DND-41 (cell line): ENCODE results near the gene TAF13.

ENCODE experiments used
- EZH2 ChIP-seq: IDR thresholded peaks from 3 replicates; pipeline ENCODE4 v1.6.1; 2012; ENCODE audit warnings: borderline replicate concordance, low read depth, mild to moderate bottlenecking, moderate library complexity, low read length, inconsistent platforms; ENCODE audit not compliant: severe bottlenecking
- TF ChIP-seq, protein P1 (sequence below): IDR thresholded peaks from 2 replicates; pipeline ENCODE4 v1.5.1; 2012; ENCODE audit warnings: borderline replicate concordance, low read length, moderate library complexity, mild to moderate bottlenecking; ENCODE audit not compliant: poor library complexity, severe bottlenecking; ENCODE audit errors: extremely low read depth

DNA sequence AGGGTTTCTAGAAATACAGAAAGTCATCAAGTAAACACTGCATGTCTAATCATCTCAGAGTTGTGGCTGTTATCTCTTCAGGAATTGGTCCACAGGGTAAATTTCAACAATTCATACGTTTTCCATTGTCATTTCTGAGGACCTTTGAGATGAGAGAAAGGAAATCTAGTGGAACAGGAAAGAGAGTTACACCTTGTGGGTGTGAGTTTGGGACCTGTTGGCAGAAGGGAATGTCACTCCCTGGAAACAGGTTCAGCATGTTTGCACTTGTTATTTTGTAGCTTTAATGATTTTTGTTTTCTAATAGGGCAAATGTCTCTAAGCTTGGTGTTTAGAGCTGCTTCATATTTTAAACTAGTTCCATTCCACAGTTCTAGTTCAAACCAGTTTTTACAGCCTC, 20.3 kb upstream of the TAF13 start:
- TF ChIP-seq, protein P1, sequence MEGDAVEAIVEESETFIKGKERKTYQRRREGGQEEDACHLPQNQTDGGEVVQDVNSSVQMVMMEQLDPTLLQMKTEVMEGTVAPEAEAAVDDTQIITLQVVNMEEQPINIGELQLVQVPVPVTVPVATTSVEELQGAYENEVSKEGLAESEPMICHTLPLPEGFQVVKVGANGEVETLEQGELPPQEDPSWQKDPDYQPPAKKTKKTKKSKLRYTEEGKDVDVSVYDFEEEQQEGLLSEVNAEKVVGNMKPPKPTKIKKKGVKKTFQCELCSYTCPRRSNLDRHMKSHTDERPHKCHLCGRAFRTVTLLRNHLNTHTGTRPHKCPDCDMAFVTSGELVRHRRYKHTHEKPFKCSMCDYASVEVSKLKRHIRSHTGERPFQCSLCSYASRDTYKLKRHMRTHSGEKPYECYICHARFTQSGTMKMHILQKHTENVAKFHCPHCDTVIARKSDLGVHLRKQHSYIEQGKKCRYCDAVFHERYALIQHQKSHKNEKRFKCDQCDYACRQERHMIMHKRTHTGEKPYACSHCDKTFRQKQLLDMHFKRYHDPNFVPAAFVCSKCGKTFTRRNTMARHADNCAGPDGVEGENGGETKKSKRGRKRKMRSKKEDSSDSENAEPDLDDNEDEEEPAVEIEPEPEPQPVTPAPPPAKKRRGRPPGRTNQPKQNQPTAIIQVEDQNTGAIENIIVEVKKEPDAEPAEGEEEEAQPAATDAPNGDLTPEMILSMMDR, result no peak
- TF ChIP-seq EZH2, result no peak
